ENCODE measurements around the gene TATDN2. TPM values are rescaled to one million over a fixed set of nuclear protein-coding genes. Genes with fewer than 3 reads are reported as not detected.
"Not testable (repeated sequence)": the region's sequence is repeated elsewhere in the genome, so short reads cannot be mapped to it uniquely, and the experiment has no call there.

Gene TATDN2
- polyA plus RNA-seq, 3 donors = 12.3 to 18.2 (median 17.5) TPM

DNA sequence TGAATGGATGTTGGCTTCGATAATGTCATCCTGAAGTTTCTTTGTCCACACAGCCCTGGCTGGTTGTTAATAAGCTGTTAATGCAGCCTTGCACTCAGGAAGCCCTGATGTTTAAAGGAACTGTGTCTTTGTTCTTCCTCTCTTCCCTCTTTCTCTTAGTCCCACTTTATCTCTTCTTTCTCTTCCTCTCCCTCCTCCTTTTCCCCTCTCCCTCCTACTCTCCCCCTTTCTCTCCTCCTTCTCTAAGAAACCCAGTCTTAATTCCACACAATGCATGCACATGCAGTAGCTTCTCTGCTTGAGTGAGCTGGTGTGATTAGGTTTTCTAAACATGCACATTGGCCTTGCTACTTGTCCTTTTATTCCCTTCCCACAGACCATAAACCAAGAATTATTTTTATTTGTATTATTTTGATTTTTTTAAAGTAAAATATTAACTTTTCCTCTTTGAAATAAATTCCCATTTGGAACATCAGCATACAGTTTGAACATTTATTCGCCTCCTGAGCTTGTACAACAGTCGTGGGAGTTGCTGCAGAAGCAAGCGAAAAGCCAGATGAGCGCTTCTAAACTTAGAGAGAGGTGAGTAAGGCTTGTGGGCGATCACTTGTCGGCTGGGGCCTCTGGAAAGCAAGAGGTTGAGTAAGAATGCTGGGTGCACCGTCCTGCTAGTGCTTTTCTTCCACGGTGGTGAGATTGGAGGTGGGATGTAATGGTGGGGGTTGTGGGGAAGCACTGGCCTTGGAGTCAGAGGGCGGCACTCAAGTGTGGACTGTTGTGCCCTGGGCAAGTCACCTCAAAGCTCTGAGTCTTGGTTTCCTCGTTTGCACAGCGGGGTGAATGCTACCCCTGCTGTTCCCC lies 37.2 kb downstream of the TATDN2 start:
- 72 to 83% (median 81%) methylated on average over 12 of the region's 12 CpGs for WGBS, 3 donors

DNA sequence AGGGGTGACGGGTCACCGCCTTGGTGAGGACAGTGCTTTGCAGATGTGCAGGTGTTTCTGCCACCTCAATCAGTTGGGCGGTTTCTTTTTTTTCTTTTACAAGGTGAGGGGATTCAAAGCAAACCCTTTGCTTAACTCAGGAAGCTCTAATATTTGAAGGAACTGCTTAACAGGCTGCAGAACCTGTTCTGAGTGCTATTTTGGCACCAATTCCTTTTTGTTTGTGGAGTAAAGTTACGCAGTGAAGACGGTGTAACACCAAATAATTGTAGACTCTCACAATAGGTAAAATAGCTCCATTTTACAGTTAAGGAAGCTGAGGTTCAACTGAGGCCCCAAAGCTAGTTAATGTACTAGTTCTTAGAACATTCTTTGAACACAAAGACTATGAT lies 37.9 kb downstream of the TATDN2 start:
- 63 to 94% (median 90%) methylated on average over 5 of the region's 5 CpGs for WGBS, 3 donors
- H3K27ac ChIP-seq (ENCODE audit: low read depth, low read length) = no peak overlapping the region

More for the DNA sequence above, 37.2 kb downstream of the TATDN2 start:
- no peak overlapping the region for H3K27ac ChIP-seq (ENCODE audit: low read depth, low read length)

DNA sequence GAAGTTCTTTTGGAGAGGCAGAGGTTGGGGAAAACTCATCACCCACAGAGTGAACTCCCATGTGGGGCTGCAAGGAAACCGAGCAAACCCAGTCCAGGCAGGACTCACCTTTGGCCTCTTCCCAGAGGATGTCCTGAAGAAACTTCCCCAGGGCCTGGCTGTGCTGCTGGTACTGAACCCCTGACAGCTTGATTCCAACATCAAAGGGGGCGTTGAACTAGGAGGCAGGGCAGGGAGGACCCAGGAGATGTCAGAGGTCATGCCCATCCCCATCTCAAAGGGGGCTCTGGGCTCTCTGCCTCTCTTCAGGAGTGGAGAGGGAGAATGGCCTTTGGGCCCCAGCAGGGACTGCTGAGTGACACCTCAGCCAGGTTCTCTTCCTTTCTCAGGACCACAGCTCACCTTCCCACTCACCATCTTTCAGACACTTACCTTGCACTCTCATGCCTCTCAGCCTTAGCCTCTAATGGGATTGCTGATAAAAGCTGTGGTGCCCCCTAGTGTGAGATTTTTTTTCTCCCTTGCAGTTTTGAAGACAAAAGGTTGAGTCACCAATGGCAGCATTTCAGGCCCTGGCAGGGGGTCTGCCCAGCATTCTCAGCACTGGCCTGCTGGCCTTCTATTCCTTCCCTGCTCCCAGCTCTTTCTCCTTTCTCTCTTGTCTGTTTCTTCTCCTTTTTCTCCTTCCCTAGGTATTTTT lies 38.5 kb downstream of the TATDN2 start:
- 41 to 92% (median 67%) methylated on average over 2 of the region's 2 CpGs for WGBS, 3 donors
- H3K27ac ChIP-seq (ENCODE audit: low read depth, low read length) = no peak overlapping the region

DNA sequence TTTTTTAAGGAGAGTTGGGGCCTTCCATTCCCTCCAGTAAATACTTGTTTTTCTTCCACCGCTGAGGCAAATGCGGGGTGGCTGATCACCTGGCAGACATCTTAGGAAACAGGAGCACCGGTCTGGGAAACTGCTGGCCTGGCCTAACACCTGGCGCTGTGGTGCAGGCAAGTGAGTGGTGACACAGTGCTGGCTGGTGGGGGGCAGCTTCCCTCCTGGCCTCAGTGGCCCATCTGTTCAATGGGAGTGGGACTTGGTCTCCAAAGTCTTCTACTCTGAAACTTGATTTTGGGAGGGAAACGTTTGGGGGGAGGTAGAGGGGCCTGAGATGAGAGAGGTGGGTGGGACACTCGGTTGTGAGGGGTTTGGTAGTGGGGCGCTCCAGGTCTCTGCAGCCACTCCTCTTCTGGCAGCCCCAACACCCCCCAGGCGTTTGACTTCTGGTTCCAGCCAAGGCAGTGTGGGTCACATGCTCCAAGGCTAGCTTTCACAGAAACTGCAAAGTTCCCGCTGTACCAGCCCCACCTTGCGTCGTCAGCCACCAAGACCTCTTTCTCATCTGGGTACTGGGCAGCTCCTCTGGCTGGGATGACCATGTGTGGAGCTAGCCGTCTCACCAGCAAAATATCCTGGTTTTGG lies 39.8 kb downstream of the TATDN2 start:
- 92 to 93% (median 92%) methylated on average over 12 of the region's 12 CpGs for WGBS, 3 donors
- H3K27ac ChIP-seq (ENCODE audit: low read depth, low read length) = no peak overlapping the region

DNA sequence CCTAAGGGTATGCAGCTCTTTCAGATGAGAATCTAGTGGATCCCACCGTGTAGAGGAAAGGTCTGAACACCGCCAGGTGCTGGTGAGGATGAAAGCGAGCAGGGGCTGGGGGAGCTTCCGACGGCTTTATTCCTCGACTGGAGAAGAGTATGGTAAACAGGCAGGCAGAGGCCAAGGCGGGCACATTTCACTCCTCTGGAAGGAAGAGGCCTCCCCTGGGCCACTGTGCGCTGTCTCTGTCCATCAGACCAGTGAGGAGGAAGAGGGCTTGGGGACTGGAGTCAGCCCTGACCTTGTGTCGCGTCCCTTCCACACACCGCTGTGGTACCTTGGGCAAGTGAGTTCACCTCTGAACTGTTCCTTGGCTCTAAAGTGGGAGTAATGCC lies 40.3 kb downstream of the TATDN2 start:
- 86 to 98% (median 97%) methylated on average over 11 of the region's 11 CpGs for WGBS, 3 donors
- H3K27ac ChIP-seq (ENCODE audit: low read depth, low read length) = no peak overlapping the region

DNA sequence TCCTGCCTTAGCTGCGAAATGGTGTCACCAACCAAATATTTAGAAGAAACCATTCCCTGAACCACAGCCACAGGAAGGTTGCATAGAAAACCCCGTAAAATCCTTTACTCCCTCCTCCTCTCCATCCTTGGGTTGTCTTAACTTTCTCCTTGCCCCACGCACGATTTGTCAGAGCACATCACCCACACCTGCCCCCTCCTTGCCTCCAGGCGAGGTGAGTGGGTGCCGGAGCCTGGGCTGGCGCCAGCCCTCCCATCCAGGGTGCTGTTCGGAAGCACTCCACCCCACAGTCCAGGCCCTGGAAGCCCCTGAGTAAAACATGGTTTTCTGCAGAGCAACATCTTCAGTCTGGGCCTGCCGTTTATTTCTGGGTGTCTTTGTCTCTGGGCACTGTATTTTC lies 40.8 kb downstream of the TATDN2 start:
- 83 to 93% (median 87%) methylated on average over 9 of the region's 9 CpGs for WGBS, 3 donors
- H3K27ac ChIP-seq (ENCODE audit: low read depth, low read length) = no peak overlapping the region

DNA sequence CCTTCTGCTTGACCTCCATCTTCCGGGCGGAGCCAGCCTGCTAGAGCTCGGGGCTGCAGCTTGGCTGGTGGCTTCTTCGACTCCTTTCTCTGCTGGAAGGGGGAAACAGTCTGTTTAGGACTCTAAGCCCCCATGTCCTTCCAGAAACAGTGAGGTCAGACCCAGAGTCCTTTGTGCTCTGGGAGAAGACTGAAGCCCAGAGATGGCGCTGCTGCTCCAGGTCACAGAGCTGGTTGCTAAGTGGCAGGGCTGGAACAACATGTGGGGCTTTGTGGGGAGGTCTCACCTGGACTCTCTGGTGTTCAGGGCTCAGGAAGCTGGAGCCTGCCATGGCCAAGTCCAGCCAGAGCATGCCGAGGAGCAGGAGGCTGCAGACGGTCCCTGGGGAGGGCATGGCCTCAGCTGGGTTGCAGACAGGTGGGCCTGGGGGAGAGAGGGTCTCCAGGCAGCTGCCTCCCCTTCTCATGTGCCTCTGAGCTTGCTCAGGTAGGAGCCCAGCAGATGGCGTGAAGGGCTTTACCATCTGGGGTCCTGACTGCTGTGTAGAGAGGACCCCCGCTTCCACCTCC lies 41.6 kb downstream of the TATDN2 start:
- no peak overlapping the region for H3K27ac ChIP-seq (ENCODE audit: low read depth, low read length)
- WGBS, 3 donors = 87 to 95% (median 92%) methylated on average over 9 of the region's 9 CpGs

DNA sequence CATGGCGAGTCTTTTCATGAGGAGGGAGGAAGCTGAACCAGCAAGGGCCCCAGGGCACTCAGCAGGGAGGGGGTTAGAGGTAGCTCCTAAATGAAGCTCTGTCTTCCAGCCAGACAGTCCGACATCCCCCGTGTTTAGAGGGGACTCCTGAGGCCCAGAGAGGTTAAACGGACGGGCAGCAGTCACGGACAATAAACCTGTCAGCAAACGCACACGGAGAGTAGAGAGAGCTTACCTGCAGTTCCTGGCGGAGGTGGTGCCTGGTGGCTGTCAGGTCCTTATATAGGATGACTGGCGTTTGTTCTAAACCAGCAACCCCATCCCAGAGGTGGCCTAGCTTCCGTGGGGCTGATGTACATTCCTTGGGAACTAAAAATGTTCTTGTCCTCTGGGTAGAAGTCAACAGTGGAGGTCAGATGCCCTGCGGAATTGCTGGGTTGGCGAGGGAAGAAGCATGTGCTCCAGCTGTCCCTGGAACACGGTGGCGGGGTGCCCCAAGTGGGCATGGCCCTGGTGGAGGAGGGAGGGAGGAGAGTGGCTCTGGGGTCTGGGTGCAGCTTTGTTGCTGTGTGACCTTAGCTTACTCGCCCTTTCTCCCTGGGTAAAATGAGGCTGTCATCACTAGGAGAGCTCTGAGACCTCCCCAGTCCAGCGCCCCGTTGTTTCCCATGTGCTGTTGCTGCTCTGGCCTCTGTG lies 42.4 kb downstream of the TATDN2 start:
- no peak overlapping the region for H3K27ac ChIP-seq (ENCODE audit: low read depth, low read length)
- 82 to 91% (median 86%) methylated on average over 18 of the region's 18 CpGs for whole genome bisulfite sequencing, 3 donors

DNA sequence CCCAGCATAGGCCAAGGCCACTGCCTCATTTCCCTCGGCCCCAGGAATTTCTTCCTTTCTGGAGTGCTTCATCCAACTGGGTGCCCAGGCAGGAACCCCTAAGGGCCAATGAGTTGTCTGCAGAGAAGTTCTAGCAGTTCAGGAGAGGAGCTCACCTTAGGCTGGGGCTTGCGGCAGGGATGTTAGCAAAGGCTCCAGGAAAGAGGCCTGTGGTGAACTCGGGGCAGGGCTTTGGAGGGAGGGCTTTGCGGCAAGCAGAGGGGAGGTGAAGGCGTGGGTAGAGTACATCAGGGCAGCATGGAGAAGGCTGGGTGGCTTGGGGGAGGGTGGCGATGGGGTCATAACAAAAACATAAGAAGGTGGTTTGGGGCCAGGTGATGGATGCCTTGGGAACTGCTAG lies 43.4 kb downstream of the TATDN2 start:
- WGBS, 3 donors = 79 to 90% (median 82%) methylated on average over 6 of the region's 6 CpGs
- H3K27ac ChIP-seq (ENCODE audit: low read depth, low read length) = no peak overlapping the region

DNA sequence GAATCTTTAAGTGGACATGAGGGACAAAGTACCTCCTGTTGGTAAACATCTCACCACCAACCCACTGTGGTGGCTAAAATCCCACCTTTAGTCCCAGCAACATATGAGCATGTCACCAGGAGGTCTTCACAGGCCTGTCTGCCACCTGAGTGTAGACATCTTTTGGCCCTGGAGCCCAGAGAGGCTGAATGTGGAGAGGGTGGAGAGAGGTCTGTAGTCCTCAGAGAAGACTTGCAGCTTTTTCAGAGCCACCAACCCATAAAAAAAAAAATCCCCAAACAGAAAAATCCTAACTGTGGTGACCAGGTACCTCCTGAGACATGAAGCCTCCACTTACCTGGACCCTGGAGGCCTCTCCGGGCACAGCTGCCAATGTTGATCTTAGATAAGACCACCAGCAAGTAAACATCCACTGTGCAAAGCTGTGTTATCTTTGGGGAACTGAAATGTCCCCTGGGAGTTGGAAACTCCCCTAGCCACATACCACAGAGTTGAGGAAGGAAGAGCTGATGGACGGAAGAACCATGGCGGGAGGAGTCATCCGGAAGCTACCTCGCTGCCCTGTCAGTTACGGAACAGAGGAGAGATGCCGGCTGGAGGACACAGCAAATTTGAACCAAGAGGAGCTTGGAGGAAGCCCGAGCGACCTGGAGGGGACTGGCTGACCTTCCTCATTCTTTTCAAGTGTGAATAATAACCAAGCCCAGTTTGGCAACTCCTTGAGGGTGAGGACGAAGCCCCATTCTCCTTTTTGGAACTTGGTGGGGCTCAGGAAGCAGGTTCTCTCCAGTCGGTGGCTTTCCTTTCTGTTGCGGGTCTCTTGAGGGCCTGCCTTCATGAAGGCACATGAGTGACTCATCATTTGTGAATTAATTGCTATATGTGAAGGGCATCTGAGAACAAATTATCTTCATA lies 44.5 kb downstream of the TATDN2 start, which contains the start of gene GHRL:
Gene GHRL (minus strand): TSS at position 443 of the 915 bp plus-strand sequence. CDS start 2,767 bp downstream, outside the sequence.
- WGBS, 3 donors = 33 to 37% (median 35%) methylated on average over 12 of the region's 12 CpGs
- no peak within 1 kb of the TSS for H3K27ac ChIP-seq (ENCODE audit: low read depth, low read length)

DNA sequence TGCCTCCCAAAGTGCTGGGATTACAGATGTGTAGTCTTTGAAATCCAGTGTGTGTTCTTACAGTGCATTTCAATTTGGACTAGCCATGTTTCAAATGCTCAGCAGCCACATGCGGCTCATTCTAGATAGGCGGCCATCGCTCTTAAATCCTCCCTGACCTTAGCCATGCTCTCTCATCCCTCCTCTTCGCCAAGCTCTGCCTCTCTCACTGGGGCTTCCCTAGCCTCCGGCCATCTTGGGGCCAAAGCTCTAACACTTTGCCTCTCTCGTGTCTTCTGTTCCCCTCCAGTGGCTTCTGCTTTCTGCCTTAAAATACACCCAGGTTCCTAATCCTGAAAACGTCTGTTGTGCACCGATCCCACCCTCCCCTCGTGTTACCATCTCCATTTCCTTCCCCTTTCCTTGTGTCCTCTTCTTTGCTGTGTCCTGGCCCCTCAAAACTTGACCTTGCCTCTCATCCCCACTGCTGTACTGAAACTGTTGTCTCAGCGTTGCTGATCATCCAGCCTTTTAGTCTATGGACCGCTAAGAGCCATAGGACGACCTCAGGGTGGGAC lies 45.8 kb downstream of the TATDN2 start:
- no peak overlapping the region for H3K27ac ChIP-seq (ENCODE audit: low read depth, low read length)
- 75 to 95% (median 82%) methylated on average over 12 of the region's 12 CpGs for WGBS, 3 donors

DNA sequence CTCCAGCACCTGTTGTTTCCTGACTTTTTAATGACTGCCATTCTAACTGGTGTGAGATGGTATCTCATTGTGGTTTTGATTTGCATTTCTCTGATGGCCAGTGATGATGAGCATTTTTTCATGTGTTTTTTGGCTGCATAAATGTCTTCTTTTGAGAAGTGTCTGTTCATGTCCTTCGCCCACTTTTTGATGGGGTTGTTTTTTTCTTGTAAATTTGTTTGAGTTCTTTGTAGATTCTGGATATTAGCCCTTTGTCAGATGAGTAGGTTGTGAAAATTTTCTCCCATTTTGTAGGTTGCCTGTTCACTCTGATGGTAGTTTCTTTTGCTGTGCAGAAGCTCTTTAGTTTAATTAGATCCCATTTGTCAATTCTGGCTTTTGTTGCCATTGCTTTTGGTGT lies 49.8 kb downstream of the TATDN2 start:
- no CpG with 5 or more reads among the region's 1 CpG for WGBS, 3 donors
- H3K27ac ChIP-seq (ENCODE audit: low read depth, low read length) = not testable (repeated sequence)

DNA sequence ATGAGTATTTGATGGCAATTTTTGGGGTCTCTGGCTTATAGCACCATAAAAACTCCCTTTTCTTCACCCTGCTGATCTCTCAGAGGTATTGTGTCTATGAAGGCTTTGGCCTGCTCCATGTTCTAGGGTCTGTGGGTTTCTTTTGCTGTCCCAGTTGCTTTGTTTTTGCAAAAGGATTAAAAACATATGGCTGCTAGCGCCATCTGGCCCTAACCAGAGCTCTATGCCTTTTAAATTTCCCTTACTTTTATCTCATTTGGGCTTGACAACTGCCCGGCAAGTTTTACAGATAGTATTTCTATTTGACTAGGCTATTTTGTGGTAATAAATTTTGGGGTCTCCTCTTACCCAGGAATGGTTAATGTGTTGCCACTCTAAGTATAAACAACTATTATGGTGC lies 50.9 kb downstream of the TATDN2 start:
- WGBS, 3 donors = 73 to 91% (median 87%) methylated on average over 2 of the region's 2 CpGs
- no peak overlapping the region for H3K27ac ChIP-seq (ENCODE audit: low read depth, low read length)

DNA sequence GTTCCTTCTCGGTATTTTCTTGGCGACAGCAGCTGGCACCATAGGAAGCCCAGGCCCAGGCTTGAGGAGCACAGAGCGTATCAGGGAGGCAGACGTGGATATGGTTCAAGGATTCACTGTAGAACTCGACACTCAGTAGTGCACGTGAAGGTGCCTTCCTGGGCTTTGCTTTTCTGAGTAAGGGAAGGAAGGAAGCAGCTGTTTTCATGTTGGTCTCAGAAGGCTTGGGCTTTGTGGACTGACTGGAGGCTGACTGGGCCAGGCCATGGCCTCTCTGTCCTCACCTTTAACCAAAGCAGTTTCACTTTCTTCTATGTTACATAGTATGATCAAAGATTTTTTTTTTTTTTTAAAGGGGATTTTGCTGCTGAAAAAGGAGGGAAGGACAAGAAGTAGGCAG lies 51.4 kb downstream of the TATDN2 start:
- no peak overlapping the region for H3K27ac ChIP-seq (ENCODE audit: low read depth, low read length)
- 62 to 84% (median 63%) methylated on average over 6 of the region's 6 CpGs for WGBS, 3 donors

DNA sequence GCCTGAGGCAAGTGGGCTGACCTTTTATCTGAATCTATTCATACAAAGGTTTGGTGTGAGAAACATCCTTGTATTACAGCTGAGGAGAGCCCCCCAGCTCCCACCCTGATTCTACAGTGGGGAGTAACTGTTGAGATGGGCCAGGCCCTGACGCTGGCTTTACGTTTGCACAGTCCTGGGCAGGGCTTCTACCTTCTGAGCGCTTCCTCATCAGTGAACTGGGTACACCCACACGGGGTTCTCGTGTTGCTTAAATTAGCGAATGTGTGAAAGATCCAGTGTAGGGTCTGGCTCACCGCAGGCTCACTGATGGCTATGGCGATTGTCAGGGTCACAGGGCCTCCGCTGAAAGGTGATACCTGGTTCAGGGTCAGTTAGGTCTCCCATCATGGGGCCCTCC lies 51.8 kb downstream of the TATDN2 start:
- WGBS, 3 donors = 86 to 93% (median 93%) methylated on average over 9 of the region's 9 CpGs
- no peak overlapping the region for H3K27ac ChIP-seq (ENCODE audit: low read depth, low read length)

DNA sequence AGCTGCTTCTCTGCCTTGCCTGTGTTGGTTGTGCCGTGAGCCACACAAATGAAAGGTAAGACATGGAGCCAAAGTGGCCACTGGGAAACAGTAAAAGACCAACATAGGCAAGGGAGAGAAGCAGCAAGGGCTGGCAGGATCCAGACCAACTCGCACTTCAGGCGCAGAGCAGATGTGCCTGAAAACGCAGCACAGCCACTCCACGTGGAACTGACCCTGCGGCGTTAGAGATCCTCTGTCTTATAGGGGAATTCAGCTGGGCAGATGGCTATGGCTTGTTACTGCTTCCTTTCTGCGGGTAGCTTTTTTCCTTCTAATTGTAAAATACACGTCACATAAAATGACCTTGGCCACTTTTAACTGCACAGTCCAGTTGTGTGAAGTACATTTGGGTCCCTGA lies 54.8 kb downstream of the TATDN2 start:
- WGBS, 3 donors = 80 to 92% (median 91%) methylated on average over 9 of the region's 9 CpGs
- no peak overlapping the region for H3K27ac ChIP-seq (ENCODE audit: low read depth, low read length)

DNA sequence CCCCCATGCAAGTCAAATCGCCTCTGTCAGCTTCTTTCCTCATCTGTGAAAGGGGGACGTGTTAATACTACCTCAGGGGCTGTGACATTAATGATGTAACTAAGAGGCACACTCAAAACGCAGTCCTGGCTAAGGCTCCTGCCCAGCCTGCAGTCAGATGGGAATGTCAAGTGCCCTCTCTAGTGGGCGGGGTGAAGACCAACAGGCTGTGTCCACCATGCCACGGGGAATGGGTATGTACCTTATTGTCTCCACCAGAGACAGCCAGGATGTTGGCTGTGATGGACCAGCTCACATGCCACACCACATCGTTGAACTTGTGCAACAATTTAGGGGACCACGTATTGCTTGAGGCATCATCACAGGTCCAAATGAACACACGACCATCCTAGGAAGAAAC lies 55.5 kb downstream of the TATDN2 start:
- WGBS, 3 donors = 79 to 83% (median 81%) methylated on average over 8 of the region's 8 CpGs
- no peak overlapping the region for H3K27ac ChIP-seq (ENCODE audit: low read depth, low read length)
